ENCODE results near the gene YIF1B. TPM values are rescaled to one million over a fixed set of nuclear protein-coding genes. Genes with fewer than 3 reads are reported as not detected.

YIF1B gene
- total and polyA plus RNA-seq, 4 donors = 22.0 to 107 (median 53.7) TPM

GRCh38 chr19:38310986-38311385, 4.8 kb downstream of the YIF1B start:
- TF ChIP-seq CTCF (IDR thresholded peaks at IDR 0.05; ENCODE audit: control extremely low read depth, extremely low read depth) = no peak
- ATAC-seq (ENCODE audit: insufficient read depth, low FRiP score) (no peak), DNase-seq (no peak)
- Histone ChIP-seq H3K36me3 (ENCODE audit: control insufficient read depth in 4 of 4, insufficient read depth in 4 of 4, low read length in 4 of 4) (peaks cover 0 to 28% (median 10%) of the 10 kb centered on the region in 4 donors), H3K4me3 (no peak overlapping the region), H3K27me3 (ENCODE audit: control insufficient read depth in 3 of 3, insufficient read depth in 3 of 3, low read length in 2 of 3) (no peaks in the 10 kb centered on the region), H3K4me1 (ENCODE audit: control insufficient read depth in 5 of 5, insufficient read depth in 5 of 5, low read length in 5 of 5) (peaks cover 0 to 7% (median 3%) of the 10 kb centered on the region in 5 donors), H3K9me3 (ENCODE audit: control insufficient read depth in 4 of 4, insufficient read depth in 3 of 4, low read length in 3 of 4) (no peaks in the 10 kb centered on the region), H3K9ac (ENCODE audit: insufficient read depth in 1 of 2, low read length in 2 of 2) (no peak overlapping the region), H3K27ac (ENCODE audit: low read depth in 1 of 2, low read length in 1 of 2) (no peak overlapping the region)
- 91 to 97% methylated on average over 6 of the region's 6 CpGs for WGBS, 2 donors

GRCh38 chr19:38310279-38310670, 5.5 kb downstream of the YIF1B start:
- Histone ChIP-seq H3K9me3 (ENCODE audit: control insufficient read depth in 4 of 4, insufficient read depth in 3 of 4, low read length in 3 of 4) (no peaks in the 10 kb centered on the region), H3K4me3 (no peak overlapping the region), H3K9ac (ENCODE audit: insufficient read depth in 1 of 2, low read length in 2 of 2) (no peak overlapping the region), H3K27me3 (ENCODE audit: control insufficient read depth in 3 of 3, insufficient read depth in 3 of 3, low read length in 2 of 3) (no peaks in the 10 kb centered on the region), H3K4me1 (ENCODE audit: control insufficient read depth in 5 of 5, insufficient read depth in 5 of 5, low read length in 5 of 5) (peaks cover 0 to 7% (median 2%) of the 10 kb centered on the region in 5 donors), H3K36me3 (ENCODE audit: control insufficient read depth in 4 of 4, insufficient read depth in 4 of 4, low read length in 4 of 4) (peaks cover 0 to 32% (median 10%) of the 10 kb centered on the region in 4 donors), H3K27ac (ENCODE audit: low read depth in 1 of 2, low read length in 1 of 2) (no peak overlapping the region)
- WGBS, 2 donors = 97 to 100% methylated on average over 2 of the region's 2 CpGs
- ATAC-seq (ENCODE audit: insufficient read depth, low FRiP score) (no peak), DNase-seq (no peak)
- no peak for TF ChIP-seq CTCF (IDR thresholded peaks at IDR 0.05; ENCODE audit: control extremely low read depth, extremely low read depth)

- Histone ChIP-seq H3K36me3 (ENCODE audit: control insufficient read depth in 4 of 4, insufficient read depth in 4 of 4, low read length in 4 of 4) (peaks cover 0 to 36% (median 10%) of the 10 kb centered on the region in 4 donors), H3K27me3 (ENCODE audit: control insufficient read depth in 3 of 3, insufficient read depth in 3 of 3, low read length in 2 of 3) (no peaks in the 10 kb centered on the region)
Observed at GRCh38 chr19:38309615-38310278, 6.0 kb downstream of the YIF1B start.

More at GRCh38 chr19:38309615-38310278, 6.0 kb downstream of the YIF1B start:
- Histone ChIP-seq H3K4me1 (ENCODE audit: control insufficient read depth in 5 of 5, insufficient read depth in 5 of 5, low read length in 5 of 5) (peaks cover 0 to 7% (median 0%) of the 10 kb centered on the region in 5 donors), H3K9ac (ENCODE audit: insufficient read depth in 1 of 2, low read length in 2 of 2) (no peak overlapping the region), H3K4me3 (no peak overlapping the region), H3K9me3 (ENCODE audit: control insufficient read depth in 4 of 4, insufficient read depth in 3 of 4, low read length in 3 of 4) (no peaks in the 10 kb centered on the region), H3K27ac (ENCODE audit: low read depth in 1 of 2, low read length in 1 of 2) (no peak overlapping the region)
- ATAC-seq (ENCODE audit: insufficient read depth, low FRiP score) (no peak), DNase-seq (no peak)
- 94 to 96% methylated on average over 3 of the region's 3 CpGs for WGBS, 2 donors
- no peak for TF ChIP-seq CTCF (IDR thresholded peaks at IDR 0.05; ENCODE audit: control extremely low read depth, extremely low read depth)

Data from lung (tissue), 12 donors.